ENCODE measurements around the gene CCDC77.

CCDC77 gene

DNA sequence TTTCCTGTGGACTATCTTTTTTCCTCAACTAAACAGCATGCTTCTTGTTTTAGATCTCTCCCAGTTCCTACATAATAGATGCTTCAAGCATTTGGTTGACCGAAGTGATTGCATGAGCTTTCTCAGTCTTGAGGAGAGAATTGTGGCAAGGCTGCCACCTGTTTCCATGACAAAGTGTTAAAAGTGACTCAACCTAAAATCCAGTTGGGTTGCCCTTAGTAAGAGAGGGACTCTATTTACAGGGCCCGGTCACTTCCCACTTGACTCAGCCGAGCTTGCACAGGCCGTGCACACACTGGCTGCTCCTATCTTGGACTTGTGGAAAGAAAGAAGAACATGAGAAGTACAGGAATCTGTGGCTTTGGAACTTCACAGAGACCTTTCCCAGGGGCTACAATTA, 56.2 kb downstream of the CCDC77 start:
- Histone ChIP-seq H3K4me3 (ENCODE audit: low read length, poor library complexity, severe bottlenecking) (no peak overlapping the region), H3K9me2 (replicated peaks; ENCODE audit: low read depth, low read length) (no peaks in the 10 kb centered on the region), H3K4me2 (ENCODE audit: low read depth, low read length, poor library complexity, severe bottlenecking) (no peak overlapping the region), H3K9ac (ENCODE audit: low read depth, low read length, poor library complexity, severe bottlenecking) (no peak overlapping the region), H3K9me3 (ENCODE audit: insufficient read depth, low read depth, low read length) (no peaks in the 10 kb centered on the region), H3F3A (ENCODE audit: low read depth) (peaks cover 8% of the 10 kb centered on the region; the same call in 1 of the 2 replicates), H4K20me1 (ENCODE audit: insufficient read depth, low read length, poor library complexity, severe bottlenecking) (no peaks in the 10 kb centered on the region), H2AFZ (ENCODE audit: low read length) (no peak overlapping the region), H3K36me3 (ENCODE audit: insufficient read depth, low read length) (no peaks in the 10 kb centered on the region), H3K79me2 (ENCODE audit: insufficient read depth, low read length) (no peaks in the 10 kb centered on the region), H3K4me1 (ENCODE audit: insufficient read depth, low read length, poor library complexity, severe bottlenecking) (no peaks in the 10 kb centered on the region), H3K27me3 (ENCODE audit: insufficient read depth, low read length, poor library complexity, severe bottlenecking) (no peaks in the 10 kb centered on the region)
- TF ChIP-seq, protein P1, sequence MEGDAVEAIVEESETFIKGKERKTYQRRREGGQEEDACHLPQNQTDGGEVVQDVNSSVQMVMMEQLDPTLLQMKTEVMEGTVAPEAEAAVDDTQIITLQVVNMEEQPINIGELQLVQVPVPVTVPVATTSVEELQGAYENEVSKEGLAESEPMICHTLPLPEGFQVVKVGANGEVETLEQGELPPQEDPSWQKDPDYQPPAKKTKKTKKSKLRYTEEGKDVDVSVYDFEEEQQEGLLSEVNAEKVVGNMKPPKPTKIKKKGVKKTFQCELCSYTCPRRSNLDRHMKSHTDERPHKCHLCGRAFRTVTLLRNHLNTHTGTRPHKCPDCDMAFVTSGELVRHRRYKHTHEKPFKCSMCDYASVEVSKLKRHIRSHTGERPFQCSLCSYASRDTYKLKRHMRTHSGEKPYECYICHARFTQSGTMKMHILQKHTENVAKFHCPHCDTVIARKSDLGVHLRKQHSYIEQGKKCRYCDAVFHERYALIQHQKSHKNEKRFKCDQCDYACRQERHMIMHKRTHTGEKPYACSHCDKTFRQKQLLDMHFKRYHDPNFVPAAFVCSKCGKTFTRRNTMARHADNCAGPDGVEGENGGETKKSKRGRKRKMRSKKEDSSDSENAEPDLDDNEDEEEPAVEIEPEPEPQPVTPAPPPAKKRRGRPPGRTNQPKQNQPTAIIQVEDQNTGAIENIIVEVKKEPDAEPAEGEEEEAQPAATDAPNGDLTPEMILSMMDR (conservative IDR thresholded peaks at IDR 0.05; ENCODE audit: low read length) = no peak
- no peak for TF ChIP-seq EZH2phosphoT487 (IDR thresholded peaks at IDR 0.05; ENCODE audit: borderline replicate concordance)

DNA sequence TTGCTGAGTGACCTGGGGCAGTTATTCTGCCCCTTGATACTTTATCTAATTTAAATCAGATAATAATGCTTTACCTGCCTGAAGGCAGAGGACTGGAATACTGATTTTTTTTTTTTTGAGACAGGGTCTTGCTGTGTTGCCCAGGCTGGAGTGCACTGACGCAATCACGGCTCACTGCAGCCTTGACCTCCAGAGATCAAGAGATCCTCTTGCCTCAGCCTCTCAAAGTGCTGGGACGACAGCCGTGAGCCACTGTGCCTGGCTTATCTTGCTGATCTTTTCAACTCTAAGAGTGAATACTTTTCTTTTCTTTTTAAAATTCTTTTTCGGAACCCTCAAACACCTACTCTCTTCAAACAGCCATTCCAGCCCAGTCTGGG, 57.6 kb downstream of the CCDC77 start:
- TF ChIP-seq, protein P1 (conservative IDR thresholded peaks at IDR 0.05; ENCODE audit: low read length) = no peak
- TF ChIP-seq EZH2phosphoT487 (IDR thresholded peaks at IDR 0.05; ENCODE audit: borderline replicate concordance) = no peak
- no peaks in the 10 kb centered on the region for H3K4me1 ChIP-seq (ENCODE audit: insufficient read depth, low read length, poor library complexity, severe bottlenecking)
- H3K9me2 ChIP-seq (replicated peaks; ENCODE audit: low read depth, low read length) = no peaks in the 10 kb centered on the region
- H3K4me3 ChIP-seq (ENCODE audit: low read length, poor library complexity, severe bottlenecking) = no peak overlapping the region
- H4K20me1 ChIP-seq (ENCODE audit: insufficient read depth, low read length, poor library complexity, severe bottlenecking) = no peaks in the 10 kb centered on the region
- no peak overlapping the region for H3K9ac ChIP-seq (ENCODE audit: low read depth, low read length, poor library complexity, severe bottlenecking)
- H3K4me2 ChIP-seq (ENCODE audit: low read depth, low read length, poor library complexity, severe bottlenecking) = no peak overlapping the region
- H3F3A ChIP-seq (ENCODE audit: low read depth) = 0 out of 2 replicates have a peak, but pooled peaks cover 3% of the 10 kb centered on the region
- H3K36me3 ChIP-seq (ENCODE audit: insufficient read depth, low read length) = no peaks in the 10 kb centered on the region
- no peaks in the 10 kb centered on the region for H3K27me3 ChIP-seq (ENCODE audit: insufficient read depth, low read length, poor library complexity, severe bottlenecking)
- H3K79me2 ChIP-seq (ENCODE audit: insufficient read depth, low read length) = no peaks in the 10 kb centered on the region
- no peak overlapping the region for H2AFZ ChIP-seq (ENCODE audit: low read length)
- H3K9me3 ChIP-seq (ENCODE audit: insufficient read depth, low read depth, low read length) = no peaks in the 10 kb centered on the region

DNA sequence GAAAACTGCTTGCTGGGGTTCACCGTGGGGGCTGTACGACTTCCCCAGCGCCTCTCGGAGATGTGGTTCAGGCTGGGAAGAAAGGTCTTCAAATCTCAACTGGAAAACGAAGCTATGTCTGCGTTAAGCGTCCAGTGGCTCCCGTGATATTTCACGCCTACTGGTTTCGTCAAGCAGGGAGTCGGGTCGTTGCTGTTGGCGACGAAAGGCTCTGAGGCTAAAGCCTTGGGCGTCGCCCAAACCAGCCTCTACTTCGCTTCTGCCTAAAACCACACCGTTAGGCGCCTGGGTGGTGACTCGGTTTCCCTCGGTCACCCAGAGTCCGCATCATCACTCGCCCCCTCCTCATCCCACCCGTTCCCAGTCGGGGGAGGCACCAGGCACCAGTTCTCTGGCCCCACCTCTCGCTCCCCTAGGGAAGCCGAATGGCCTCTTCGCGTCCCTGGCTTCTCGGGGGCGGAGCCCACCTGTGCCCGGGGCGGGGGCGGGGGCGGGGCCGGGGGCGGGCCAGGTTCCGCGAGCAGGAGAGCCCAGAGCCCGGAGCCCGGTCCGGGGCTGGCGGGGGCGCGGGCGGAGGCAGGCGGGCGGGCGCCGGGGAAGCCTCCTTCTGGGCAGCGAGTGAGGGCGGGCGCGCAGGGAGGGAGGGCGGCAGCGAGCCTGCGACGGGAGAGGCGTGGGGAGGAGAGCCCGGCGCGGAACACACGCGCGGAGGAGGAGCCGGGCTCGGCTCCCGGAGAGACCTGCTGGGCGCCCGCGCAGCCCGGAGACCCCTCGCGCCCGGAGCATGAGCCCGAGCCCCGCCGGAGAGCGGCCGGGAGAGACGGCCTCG, 58.2 kb downstream of the CCDC77 start, which contains the start of gene B4GALNT3:
B4GALNT3 (plus strand) TSS at position 510 of the 829 bp plus-strand sequence. CDS start 438 bp downstream, outside the sequence.
- Histone ChIP-seq H3K36me3 (ENCODE audit: insufficient read depth, low read length) (no peaks in the 10 kb centered on the region), H3K4me3 (ENCODE audit: low read length, poor library complexity, severe bottlenecking) (no peak within 1 kb of the TSS), H3K4me2 (ENCODE audit: low read depth, low read length, poor library complexity, severe bottlenecking) (no peak within 1 kb of the TSS), H3K4me1 (ENCODE audit: insufficient read depth, low read length, poor library complexity, severe bottlenecking) (no peaks in the 10 kb centered on the region), H2AFZ (ENCODE audit: low read length) (no peak within 1 kb of the TSS), H3K79me2 (ENCODE audit: insufficient read depth, low read length) (no peaks in the 10 kb centered on the region), H3K9ac (ENCODE audit: low read depth, low read length, poor library complexity, severe bottlenecking) (no peak within 1 kb of the TSS), H3K27me3 (ENCODE audit: insufficient read depth, low read length, poor library complexity, severe bottlenecking) (no peaks in the 10 kb centered on the region), H3K9me3 (ENCODE audit: insufficient read depth, low read depth, low read length) (no peaks in the 10 kb centered on the region), H3K9me2 (replicated peaks; ENCODE audit: low read depth, low read length) (no peaks in the 10 kb centered on the region), H3F3A (ENCODE audit: low read depth) (no peaks in the 10 kb centered on the region), H4K20me1 (ENCODE audit: insufficient read depth, low read length, poor library complexity, severe bottlenecking) (no peaks in the 10 kb centered on the region)
- TF ChIP-seq, protein P1 (conservative IDR thresholded peaks at IDR 0.05; ENCODE audit: low read length) = no peak
- no peak for TF ChIP-seq EZH2phosphoT487 (IDR thresholded peaks at IDR 0.05; ENCODE audit: borderline replicate concordance)
